Measurements from ENCODE around the gene SMPX. TPM values are rescaled to one million over a fixed set of nuclear protein-coding genes. Genes with fewer than 3 reads are reported as not detected.
"Not testable (repeated sequence)": the region's sequence is repeated elsewhere in the genome, so short reads cannot be mapped to it uniquely, and the experiment has no call there.

Gene SMPX
- total RNA-seq: not detected

DNA sequence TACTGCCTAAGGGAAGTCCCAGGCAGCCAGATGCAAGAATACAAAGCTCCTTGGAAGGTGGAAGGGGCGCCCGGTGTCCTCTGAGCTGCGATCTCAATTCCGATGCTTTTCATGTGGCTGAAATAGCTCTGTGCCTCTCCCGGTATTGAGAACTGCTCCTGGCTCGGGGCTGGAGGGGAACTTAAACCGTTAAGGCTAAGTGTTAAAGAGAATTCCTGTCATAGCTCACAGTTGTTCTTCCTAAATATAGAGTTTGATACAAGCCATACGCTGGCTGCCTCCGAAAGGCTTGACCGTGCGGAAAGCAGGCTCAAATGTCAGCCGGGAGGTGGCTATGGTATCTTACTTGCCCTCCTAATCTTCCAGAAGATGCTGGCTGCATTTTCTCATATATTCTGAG, at the start of gene SMPX:
Gene SMPX (minus strand): TSS at position 157 of the 400 bp plus-strand sequence. CDS start 3,826 bp downstream, outside the sequence.
- H3K4me3 Mint-ChIP-seq: no peak within 1 kb of the TSS
- no peaks in the 10 kb centered on the region for H3K27me3 Mint-ChIP-seq (ENCODE audit: low read depth)
- DNase-seq (no peak), ATAC-seq (no peak)
- H3K9me3 Mint-ChIP-seq: no peaks in the 10 kb centered on the region
- no peaks in the 10 kb centered on the region for H3K4me1 Mint-ChIP-seq (ENCODE audit: low read depth)
- H3K36me3 Mint-ChIP-seq (ENCODE audit: insufficient read depth): no peaks in the 10 kb centered on the region

DNA sequence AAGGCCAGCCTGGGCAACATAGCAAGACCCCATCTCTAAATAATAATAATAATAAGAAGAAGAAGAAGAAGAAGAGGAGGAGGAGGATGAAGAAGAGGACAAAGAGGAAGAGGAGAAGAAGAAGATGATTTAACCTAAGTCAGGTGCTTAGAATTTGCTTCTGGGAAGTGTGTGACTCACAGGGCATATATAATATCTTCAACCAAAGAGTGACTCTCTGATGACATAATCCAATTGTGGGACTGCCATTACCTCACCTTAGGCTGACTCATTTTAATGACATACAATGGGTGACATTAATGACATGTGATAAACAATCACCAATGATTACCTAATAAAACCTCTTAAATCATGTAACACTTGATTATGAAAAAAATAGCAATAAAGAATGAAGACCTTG, 48.8 kb upstream of the SMPX start:
- no peaks in the 10 kb centered on the region for H3K4me1 Mint-ChIP-seq (ENCODE audit: low read depth)
- no peak overlapping the region for H3K4me3 Mint-ChIP-seq
- H3K36me3 Mint-ChIP-seq (ENCODE audit: insufficient read depth): no peaks in the 10 kb centered on the region
- no peaks in the 10 kb centered on the region for H3K27me3 Mint-ChIP-seq (ENCODE audit: low read depth)
- no peak for DNase-seq
- peaks cover 5% of the 10 kb centered on the region for H3K9me3 Mint-ChIP-seq
- ATAC-seq: no peak

DNA sequence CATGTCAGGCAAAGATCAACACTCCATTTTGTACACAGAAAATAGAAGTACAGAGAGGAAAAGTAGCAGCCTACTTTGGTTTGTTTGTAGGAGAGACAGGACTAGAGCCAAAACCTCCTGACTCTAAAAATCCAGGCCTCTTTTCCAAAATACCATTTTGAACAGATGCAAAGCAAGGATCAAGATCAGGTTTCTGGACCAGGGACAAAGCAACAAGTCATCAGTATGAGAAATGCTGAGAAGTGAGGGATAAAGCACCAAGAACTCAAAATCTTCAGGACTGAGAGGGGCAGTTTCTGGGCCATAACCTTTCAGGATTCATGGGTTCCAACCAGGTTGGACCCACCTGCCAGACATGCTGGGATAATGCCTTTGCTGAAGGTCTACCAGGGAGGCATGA, 44.9 kb upstream of the SMPX start:
- Mint-ChIP-seq H3K27me3 (ENCODE audit: low read depth) (no peaks in the 10 kb centered on the region), H3K4me3 (no peak overlapping the region), H3K4me1 (ENCODE audit: low read depth) (no peaks in the 10 kb centered on the region), H3K9me3 (no peaks in the 10 kb centered on the region), H3K36me3 (ENCODE audit: insufficient read depth) (no peaks in the 10 kb centered on the region)
- ATAC-seq (no peak), DNase-seq (no peak)

DNA sequence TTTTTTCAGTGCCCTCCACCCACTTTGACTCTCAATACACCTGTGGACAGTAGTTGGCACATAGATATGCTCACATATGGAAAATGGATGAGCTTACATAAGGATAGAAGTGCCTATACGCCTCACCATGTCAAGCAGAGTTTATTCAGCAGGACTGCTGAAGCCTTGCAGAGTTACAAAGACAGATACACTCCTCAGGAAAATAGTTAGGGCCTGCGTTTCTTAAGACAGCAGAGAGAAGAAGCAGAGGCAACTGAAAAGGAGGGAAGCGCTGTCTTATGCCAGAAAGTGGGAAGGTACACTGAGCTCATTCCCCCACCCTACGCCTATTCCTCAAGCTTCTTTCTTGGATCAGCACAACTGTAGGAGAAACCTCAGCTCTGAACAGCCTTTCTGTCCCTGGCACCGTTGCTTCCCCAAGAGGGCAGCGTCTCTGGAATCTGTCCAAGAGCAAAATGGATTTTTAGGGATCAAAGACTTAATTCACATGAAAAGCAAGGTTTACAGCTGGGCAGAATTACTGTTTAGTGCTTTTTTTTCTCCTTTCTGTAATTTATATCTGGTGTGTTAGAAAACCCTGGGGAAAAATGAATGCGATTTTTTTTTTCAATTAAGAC, 44.2 kb upstream of the SMPX start:
- Mint-ChIP-seq H3K36me3 (ENCODE audit: insufficient read depth) (no peaks in the 10 kb centered on the region), H3K27me3 (ENCODE audit: low read depth) (no peaks in the 10 kb centered on the region), H3K4me3 (no peak overlapping the region), H3K9me3 (no peaks in the 10 kb centered on the region), H3K4me1 (ENCODE audit: low read depth) (no peaks in the 10 kb centered on the region)
- ATAC-seq (no peak), DNase-seq (no peak)

DNA sequence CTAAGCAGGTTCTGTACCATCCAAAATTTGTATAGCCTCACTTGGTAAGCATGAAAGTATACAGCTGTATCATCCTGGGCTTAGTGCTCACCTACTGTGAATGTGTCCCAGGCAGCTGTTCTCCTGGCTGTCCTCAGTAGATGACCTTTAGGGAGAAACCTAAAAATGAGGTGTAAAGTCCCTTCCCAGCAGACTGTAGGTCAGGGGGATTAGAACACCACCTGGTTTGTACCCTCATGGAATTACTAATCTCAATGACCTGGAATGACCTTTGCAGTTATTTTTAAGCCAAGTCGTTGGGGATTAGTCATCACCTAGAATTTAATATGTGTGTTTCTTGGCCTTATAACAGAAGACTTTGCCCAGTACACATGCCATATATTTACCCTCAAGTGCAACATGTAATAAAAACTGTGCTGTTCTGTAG, 42.4 kb upstream of the SMPX start:
- H3K36me3 Mint-ChIP-seq (ENCODE audit: insufficient read depth): no peaks in the 10 kb centered on the region
- DNase-seq (no peak), ATAC-seq (no peak)
- H3K9me3 Mint-ChIP-seq: no peaks in the 10 kb centered on the region
- no peaks in the 10 kb centered on the region for H3K27me3 Mint-ChIP-seq (ENCODE audit: low read depth)
- no peak overlapping the region for H3K4me3 Mint-ChIP-seq
- no peaks in the 10 kb centered on the region for H3K4me1 Mint-ChIP-seq (ENCODE audit: low read depth)

DNA sequence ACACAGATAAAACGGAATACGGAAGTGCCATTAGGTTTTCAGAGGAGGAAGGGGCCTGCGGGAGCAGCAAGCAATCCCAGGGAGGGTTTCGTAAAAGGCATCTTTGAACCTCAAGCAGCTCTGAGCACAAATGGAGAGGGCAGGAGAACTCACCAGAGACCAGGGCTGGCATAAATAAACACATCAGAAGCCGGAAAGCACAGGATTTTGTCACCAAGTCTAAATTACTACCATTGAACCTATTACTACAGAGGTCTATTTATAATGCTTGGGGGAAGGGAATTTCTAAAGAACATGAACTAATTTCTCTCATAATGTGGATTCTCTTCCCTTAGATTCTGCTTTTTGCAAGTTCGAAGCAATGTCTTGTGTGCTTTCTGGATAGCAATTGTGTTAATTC, 41.9 kb upstream of the SMPX start:
- Mint-ChIP-seq H3K4me1 (ENCODE audit: low read depth) (no peaks in the 10 kb centered on the region), H3K4me3 (no peak overlapping the region), H3K27me3 (ENCODE audit: low read depth) (no peaks in the 10 kb centered on the region), H3K36me3 (ENCODE audit: insufficient read depth) (no peaks in the 10 kb centered on the region), H3K9me3 (no peaks in the 10 kb centered on the region)
- ATAC-seq: no peak
- DNase-seq: no peak

DNA sequence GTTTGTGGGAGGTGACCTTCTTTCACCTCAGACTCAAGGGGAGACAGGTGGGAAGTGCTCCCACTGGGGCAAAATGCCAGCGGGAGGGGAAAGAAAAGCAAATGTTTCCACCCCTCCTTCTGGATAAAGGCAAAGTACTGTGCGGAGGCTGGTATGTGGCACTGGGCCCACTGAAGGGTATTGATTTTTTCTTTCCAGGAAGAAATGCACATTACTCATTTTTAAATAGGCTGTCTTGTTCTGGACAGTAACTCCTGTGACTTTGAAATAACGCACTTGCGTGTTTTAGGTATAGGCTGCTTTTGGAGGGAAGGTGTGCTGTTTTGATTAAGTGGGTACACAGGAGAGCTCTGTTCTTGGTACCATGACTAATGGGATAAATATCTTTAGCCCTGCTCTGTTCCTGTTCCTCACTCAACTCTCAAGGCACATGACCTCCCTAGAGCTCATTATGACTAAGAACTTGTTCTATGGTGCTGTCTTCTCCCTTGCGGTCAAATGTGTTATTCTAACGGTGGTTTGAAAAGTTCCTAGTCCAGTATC, 40.8 kb upstream of the SMPX start:
- ATAC-seq (no peak), DNase-seq (no peak)
- Mint-ChIP-seq H3K36me3 (ENCODE audit: insufficient read depth) (no peaks in the 10 kb centered on the region), H3K4me3 (no peak overlapping the region), H3K27me3 (ENCODE audit: low read depth) (no peaks in the 10 kb centered on the region), H3K4me1 (ENCODE audit: low read depth) (no peaks in the 10 kb centered on the region), H3K9me3 (no peaks in the 10 kb centered on the region)

DNA sequence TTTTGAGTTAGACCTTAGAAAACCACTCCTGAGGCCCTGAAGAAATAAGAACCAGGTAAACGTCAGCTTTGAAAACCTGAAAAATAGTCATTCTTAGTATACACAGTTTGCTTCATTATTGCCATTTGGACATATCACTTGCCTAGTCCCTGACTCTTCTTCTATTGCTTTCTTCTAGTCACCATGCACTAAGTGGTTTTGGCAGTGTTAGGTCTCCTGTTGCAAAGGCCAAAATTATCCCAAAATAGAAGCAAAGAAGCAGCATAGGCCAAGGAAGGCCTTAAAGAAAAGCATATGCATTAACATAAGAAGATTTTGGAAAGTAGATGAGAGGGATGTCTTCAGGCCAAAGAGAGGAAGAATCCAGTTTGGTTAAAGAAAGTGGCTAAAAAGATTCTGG, 24.1 kb upstream of the SMPX start:
- DNase-seq: no peak
- no peaks in the 10 kb centered on the region for H3K9me3 Mint-ChIP-seq
- H3K36me3 Mint-ChIP-seq (ENCODE audit: insufficient read depth): no peaks in the 10 kb centered on the region
- H3K27me3 Mint-ChIP-seq (ENCODE audit: low read depth): no peaks in the 10 kb centered on the region
- H3K4me1 Mint-ChIP-seq (ENCODE audit: low read depth): peaks cover 2% of the 10 kb centered on the region
- H3K4me3 Mint-ChIP-seq: no peak overlapping the region
- no peak for ATAC-seq

DNA sequence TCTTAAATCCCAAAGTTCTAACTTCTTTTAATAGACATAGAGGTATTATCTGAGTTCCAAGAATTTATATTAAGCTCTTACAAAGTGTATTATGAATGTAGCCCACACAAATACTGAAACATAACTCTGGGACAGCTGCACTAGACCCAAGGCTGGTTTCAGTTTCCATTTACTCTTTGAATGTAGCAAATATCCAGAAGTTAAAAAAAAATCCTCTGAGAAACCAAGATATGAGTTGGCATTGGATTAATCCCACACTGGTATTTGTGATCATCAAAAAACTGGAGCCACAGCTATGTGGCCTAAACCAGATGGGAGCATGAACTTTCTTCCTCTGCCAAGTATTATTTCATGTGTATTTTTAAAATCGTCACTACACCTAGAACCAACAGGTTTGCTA, 23.6 kb upstream of the SMPX start:
- H3K27me3 Mint-ChIP-seq (ENCODE audit: low read depth): no peaks in the 10 kb centered on the region
- DNase-seq (no peak), ATAC-seq (no peak)
- no peaks in the 10 kb centered on the region for H3K9me3 Mint-ChIP-seq
- no peaks in the 10 kb centered on the region for H3K36me3 Mint-ChIP-seq (ENCODE audit: insufficient read depth)
- no peak overlapping the region for H3K4me3 Mint-ChIP-seq
- peaks cover 2% of the 10 kb centered on the region for H3K4me1 Mint-ChIP-seq (ENCODE audit: low read depth)

DNA sequence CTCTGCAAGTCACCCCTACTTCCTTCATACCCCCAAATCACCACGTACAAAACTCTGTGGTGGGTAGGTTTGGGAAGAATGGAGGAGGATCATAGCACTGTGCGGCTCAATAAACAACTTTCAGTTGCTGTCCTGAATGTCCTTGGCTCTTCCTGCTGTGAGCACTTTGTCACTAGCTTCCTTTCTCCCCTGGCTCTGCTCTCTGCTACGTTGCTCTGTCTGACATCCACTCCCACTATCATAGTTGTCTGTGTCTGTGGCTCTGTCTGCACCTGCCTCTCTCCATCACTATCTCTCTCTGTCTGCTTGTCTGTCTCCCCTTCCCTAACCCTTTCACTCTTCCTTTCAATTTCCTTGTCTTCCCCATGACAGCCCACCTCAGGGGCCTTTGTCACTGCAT, 21.2 kb upstream of the SMPX start:
- H3K4me1 Mint-ChIP-seq (ENCODE audit: low read depth): peaks cover 5% of the 10 kb centered on the region
- no peak overlapping the region for H3K4me3 Mint-ChIP-seq
- H3K36me3 Mint-ChIP-seq (ENCODE audit: insufficient read depth): no peaks in the 10 kb centered on the region
- no peaks in the 10 kb centered on the region for H3K9me3 Mint-ChIP-seq
- no peak for DNase-seq
- ATAC-seq: no peak
- H3K27me3 Mint-ChIP-seq (ENCODE audit: low read depth): no peaks in the 10 kb centered on the region

DNA sequence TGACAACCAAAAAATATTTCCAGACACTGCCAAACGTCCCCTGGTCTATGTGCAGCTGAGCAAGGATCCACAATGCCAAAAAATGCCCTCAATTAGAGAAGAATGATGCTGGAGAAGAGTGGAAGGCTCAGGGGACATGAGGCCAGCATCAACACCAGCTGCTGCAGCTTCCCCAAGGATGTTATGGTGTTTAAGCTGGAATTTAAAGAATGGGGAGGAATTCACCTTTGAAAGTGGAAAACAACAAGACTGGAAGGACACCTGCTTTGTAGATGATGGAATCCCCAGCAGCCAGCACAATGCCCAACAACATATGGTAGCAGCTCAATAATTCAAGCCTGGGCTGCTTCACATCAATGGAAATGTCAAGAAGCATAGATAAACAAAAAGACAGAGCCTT, 20.3 kb upstream of the SMPX start:
- DNase-seq: no peak
- Mint-ChIP-seq H3K36me3 (ENCODE audit: insufficient read depth) (no peaks in the 10 kb centered on the region), H3K27me3 (ENCODE audit: low read depth) (no peaks in the 10 kb centered on the region), H3K4me3 (no peak overlapping the region), H3K9me3 (no peaks in the 10 kb centered on the region), H3K4me1 (ENCODE audit: low read depth) (peaks cover 8% of the 10 kb centered on the region)
- no peak for ATAC-seq

DNA sequence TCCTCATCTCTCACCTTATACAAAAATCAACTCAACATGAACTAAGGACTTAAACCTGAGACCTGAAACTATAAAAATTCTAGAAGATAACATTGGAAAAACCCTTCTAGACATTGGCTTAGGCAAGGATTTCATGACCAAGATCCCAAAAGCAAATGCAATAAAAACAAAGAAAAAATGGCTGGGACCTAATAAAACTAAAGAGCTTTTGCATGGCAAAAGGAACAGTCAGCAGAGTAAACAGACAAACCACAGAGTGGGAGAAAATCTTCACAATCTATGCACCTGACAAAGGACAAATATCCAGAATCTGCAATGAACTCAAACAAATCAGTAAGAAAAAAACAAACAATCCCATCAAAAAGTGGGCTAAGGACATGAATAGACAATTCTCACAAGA, 17.2 kb upstream of the SMPX start:
- DNase-seq; ATAC-seq; H3K36me3 Mint-ChIP-seq (ENCODE audit: insufficient read depth); H3K4me3 Mint-ChIP-seq; H3K27me3 Mint-ChIP-seq (ENCODE audit: low read depth); H3K9me3 Mint-ChIP-seq: not testable (repeated sequence)
- peaks cover 17% of the 10 kb centered on the region for H3K4me1 Mint-ChIP-seq (ENCODE audit: low read depth)

DNA sequence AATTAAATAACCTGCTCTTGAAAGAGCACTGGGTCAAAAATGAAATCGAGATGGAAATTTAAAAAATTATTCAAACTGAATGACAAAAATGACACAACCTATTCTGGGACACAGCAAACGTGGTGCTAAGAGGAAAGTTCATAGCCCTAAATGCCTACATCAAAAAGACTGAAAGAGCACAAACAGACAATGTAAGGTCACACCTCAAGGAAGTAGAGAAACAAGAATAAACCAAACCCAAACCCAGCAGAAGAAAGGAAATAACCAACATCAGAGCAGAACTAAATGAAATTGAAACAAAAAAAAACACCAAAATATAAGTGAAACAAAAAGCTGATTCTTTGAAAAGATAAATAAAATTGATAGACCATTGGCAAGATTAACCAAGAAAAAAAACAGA, 15.1 kb upstream of the SMPX start:
- peaks cover 15% of the 10 kb centered on the region for H3K4me1 Mint-ChIP-seq (ENCODE audit: low read depth)
- H3K4me3 Mint-ChIP-seq: peak overlapping the region; percentile 13
- not testable (repeated sequence) for H3K27me3 Mint-ChIP-seq (ENCODE audit: low read depth); ATAC-seq; DNase-seq; H3K9me3 Mint-ChIP-seq; H3K36me3 Mint-ChIP-seq (ENCODE audit: insufficient read depth)

DNA sequence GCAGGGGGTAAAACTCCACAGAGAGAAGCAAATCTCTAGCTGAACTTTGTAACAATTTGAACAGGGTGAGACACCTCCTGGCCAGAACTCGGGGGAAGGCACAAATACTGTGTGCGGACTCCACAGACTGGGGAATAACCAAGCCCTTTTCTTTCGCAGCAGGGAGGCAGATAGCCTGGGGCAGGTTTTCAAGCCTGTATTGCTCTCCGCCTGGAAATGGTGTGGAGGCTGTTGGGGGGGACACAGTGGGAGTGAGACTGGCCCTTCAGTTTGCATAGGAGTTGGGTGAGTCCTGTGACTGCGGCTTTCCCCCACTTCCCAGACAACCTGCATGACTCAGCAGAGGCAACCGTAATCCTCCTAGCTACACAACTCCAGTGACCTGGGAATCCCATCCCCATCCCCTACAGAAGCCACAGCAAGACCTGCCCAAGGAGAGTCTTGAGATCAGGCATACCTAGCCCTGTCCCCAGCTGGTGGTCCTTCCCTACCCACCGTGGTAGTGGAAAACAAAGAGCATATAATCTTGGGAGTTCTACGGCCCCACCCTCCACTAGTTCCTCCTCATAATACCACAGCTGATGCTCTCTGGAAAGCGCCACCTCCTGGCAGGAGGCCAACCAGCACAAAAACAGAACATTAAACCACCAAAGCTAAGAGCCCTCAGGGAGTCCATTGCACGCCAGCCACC, 12.9 kb upstream of the SMPX start:
- H3K9me3 Mint-ChIP-seq: no peaks in the 10 kb centered on the region
- peaks cover 15% of the 10 kb centered on the region for H3K4me1 Mint-ChIP-seq (ENCODE audit: low read depth)
- H3K36me3 Mint-ChIP-seq (ENCODE audit: insufficient read depth): no peaks in the 10 kb centered on the region
- ATAC-seq (no peak), DNase-seq (no peak)
- no peaks in the 10 kb centered on the region for H3K27me3 Mint-ChIP-seq (ENCODE audit: low read depth)
- H3K4me3 Mint-ChIP-seq: no peak overlapping the region

DNA sequence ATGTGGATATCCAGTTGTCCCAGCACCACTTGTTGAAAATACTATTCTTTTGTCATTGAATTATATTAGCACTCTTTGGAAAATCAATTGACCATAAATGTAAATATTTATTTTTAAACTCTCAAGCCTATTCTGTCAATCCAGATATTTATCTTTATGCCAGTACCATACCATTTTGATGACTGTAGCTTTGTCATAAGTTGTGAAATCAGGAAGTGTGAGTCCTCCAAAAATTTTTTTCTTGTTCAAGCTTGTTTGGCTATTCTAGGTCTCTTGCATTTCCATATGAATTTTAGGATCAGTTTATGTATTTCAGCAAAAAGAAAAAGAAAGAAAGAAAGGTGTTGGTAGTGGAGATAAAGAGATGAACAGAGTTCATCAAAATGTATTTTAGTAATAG, 8.2 kb upstream of the SMPX start:
- Mint-ChIP-seq H3K4me3 (no peak overlapping the region), H3K4me1 (ENCODE audit: low read depth) (no peaks in the 10 kb centered on the region), H3K36me3 (ENCODE audit: insufficient read depth) (no peaks in the 10 kb centered on the region), H3K9me3 (no peaks in the 10 kb centered on the region), H3K27me3 (ENCODE audit: low read depth) (no peaks in the 10 kb centered on the region)
- ATAC-seq (no peak), DNase-seq (no peak)
